Measurements from ENCODE around the gene TOM1. TPM values are rescaled to one million over a fixed set of nuclear protein-coding genes. Genes with fewer than 3 reads are reported as not detected.
A peak's percentile ranks its signal among the peaks of the same experiment; 100 is the strongest.

The TOM1 gene
- total RNA-seq, 4 donors from 2014 or later: 56.3 to 183 (median 104) TPM

DNA sequence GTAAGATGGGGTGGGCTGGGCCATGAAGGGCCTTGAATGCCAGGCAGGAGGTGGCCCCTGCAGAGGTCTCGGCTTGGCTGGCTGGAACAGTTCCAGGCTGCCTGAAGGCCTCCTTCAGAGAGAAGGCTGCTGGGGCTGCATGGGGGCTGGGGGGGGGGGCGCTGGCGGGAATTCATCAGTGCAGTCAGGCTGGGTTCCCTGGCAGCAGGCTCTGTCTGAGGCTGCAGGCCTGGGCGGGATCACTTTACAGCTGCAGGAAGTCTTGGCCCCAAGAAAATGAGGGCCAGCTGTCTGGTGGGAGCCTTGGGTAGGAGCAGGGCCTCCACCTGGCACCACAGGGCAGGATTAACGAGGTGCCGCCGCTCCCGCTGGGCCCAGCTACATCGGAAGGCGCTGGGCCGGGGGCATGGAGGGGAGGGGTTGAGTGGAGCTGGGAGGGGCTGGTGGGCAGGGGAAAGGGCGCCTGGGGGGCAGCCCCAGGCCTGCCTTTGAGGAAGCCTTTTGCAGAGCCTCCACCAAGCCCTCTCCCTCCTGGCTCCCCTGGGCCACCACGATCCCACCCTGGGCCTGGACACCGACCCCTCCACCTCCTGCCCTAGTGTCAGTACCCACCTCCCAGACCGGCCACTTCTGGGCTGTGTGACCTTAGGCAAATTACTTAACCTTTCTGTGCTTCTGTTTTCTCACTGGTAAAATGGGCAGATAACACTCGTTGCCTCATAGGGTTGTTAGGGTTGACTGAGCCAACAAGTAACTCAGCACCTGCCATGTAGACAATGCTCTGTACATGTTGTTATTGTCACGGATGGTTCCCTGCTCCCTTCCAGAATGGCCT is 50.2 kb downstream of the TOM1 start:
- Histone ChIP-seq H3K4me3 (no peak overlapping the region), H3K27me3 (no peaks in the 10 kb centered on the region), H3K27ac (peak overlapping the region; percentile 46 to 87 (median 72)), H3K36me3 (no peaks in the 10 kb centered on the region), H3K4me1 (peaks cover 8 to 25% (median 19%) of the 10 kb centered on the region in 4 donors), H3K9me3 (no peaks in the 10 kb centered on the region)
- TF ChIP-seq EP300 (IDR thresholded peaks at IDR 0.05; ENCODE audit: low read depth) (no peak), POLR2AphosphoS5 (IDR thresholded peaks at IDR 0.05) (no peak)
- 70% methylated on average over 15 of the region's 17 CpGs; no CpG with 5 or more reads in 1 of the 2 donors for WGBS, 2 donors (ENCODE audit: low coverage in 1 of 2)
- in situ Hi-C loops (cut with MboI; ENCODE audit: low pct_ligation_motif_present in 1 of 4, low pct_unique_long_range_greater_than_20kb in 1 of 4, low sequenced_read_pairs in 3 of 4): loop anchor here in 3 of 4 donors (5.0 to 10.0 kb wide), 4 partner anchors 55 to 775 kb away; partner anchors contain the start of gene MCM5 (in 1 of the 3)
- intact Hi-C loops (cut with DNase I; ENCODE audit: low total_unique reads): loop anchor here (10.0 kb wide), 1 partner anchor 235 kb away; no protein-coding TSS in a partner anchor
- no peak for DNase-seq

DNA sequence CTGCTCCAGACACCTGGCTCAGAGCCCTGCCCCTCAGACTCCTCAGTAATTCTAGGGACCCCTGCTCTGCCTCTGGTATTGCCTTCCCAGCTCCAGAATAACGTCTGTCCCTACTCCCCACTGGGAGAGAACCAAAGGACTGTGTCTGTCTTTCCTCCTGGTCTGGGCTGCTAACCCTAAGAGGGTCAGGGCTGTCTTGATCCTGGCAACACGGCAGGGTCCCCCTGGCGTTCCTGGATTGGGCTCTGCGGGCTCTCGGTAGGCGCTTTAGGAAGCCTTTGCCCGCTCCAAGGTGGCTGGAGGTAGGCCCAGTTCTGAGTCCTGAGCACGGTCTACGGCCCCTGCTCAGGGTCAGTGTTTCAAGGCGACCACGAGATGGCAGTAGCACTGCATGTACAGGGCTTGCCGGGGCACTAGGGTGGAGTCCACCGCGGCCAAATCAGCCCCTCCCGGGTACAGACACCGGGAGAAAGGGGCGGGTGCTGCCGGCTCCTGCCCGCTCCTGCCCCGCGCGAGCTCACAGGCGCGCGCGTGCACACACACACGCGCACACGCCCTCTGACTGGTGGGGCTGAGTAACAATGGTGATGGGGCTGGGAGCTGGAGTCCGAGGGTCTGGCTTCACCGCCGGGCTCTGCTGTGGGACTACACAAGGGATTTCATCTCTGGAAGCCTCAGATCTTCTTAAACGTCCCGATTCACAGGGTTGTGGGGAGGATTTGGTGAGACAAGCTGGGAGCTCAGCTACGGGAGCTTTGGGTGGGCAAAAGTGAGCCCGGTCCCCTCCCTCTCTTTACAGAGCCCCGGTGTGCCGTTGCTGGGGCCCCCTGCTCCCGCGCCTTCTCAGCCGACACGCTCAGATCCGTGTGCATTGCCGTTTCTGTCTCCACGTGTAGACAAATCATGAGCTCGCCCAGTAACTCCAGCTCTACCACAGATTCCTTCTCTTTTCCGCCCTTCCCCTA is 51.1 kb downstream of the TOM1 start:
- H3K9me3 ChIP-seq: no peaks in the 10 kb centered on the region
- peak overlapping the region; percentile 29 to 58 (median 41) for H3K4me3 ChIP-seq
- DNase-seq: peak; percentile 95
- intact Hi-C loops (cut with DNase I; ENCODE audit: low total_unique reads): no loop called here
- H3K27ac ChIP-seq: peak overlapping the region; percentile 62 to 87 (median 79)
- peaks cover 8 to 25% (median 19%) of the 10 kb centered on the region in 4 donors for H3K4me1 ChIP-seq
- H3K36me3 ChIP-seq: no peaks in the 10 kb centered on the region
- TF ChIP-seq, protein P1, sequence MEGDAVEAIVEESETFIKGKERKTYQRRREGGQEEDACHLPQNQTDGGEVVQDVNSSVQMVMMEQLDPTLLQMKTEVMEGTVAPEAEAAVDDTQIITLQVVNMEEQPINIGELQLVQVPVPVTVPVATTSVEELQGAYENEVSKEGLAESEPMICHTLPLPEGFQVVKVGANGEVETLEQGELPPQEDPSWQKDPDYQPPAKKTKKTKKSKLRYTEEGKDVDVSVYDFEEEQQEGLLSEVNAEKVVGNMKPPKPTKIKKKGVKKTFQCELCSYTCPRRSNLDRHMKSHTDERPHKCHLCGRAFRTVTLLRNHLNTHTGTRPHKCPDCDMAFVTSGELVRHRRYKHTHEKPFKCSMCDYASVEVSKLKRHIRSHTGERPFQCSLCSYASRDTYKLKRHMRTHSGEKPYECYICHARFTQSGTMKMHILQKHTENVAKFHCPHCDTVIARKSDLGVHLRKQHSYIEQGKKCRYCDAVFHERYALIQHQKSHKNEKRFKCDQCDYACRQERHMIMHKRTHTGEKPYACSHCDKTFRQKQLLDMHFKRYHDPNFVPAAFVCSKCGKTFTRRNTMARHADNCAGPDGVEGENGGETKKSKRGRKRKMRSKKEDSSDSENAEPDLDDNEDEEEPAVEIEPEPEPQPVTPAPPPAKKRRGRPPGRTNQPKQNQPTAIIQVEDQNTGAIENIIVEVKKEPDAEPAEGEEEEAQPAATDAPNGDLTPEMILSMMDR (IDR thresholded peaks at IDR 0.05): peak; percentile 84 to 97 (median 87)
- TF ChIP-seq POLR2A (IDR thresholded peaks at IDR 0.05) (peak; percentile 32), EP300 (IDR thresholded peaks at IDR 0.05; ENCODE audit: low read depth) (no peak), POLR2AphosphoS5 (IDR thresholded peaks at IDR 0.05) (peak; percentile 43 to 55 (median 53))
- 1 to 40% methylated on average over 1 to 28 of the region's 47 CpGs for WGBS, 2 donors (ENCODE audit: low coverage in 1 of 2)
- no peaks in the 10 kb centered on the region for H3K27me3 ChIP-seq
- in situ Hi-C loops (cut with MboI; ENCODE audit: low pct_ligation_motif_present in 1 of 4, low pct_unique_long_range_greater_than_20kb in 1 of 4, low sequenced_read_pairs in 3 of 4): loop anchor here in 2 of 4 donors (5.0 to 10.0 kb wide), 4 partner anchors 54 to 774 kb away; partner anchors contain the start of gene MCM5 (in 1 of the 2)

DNA sequence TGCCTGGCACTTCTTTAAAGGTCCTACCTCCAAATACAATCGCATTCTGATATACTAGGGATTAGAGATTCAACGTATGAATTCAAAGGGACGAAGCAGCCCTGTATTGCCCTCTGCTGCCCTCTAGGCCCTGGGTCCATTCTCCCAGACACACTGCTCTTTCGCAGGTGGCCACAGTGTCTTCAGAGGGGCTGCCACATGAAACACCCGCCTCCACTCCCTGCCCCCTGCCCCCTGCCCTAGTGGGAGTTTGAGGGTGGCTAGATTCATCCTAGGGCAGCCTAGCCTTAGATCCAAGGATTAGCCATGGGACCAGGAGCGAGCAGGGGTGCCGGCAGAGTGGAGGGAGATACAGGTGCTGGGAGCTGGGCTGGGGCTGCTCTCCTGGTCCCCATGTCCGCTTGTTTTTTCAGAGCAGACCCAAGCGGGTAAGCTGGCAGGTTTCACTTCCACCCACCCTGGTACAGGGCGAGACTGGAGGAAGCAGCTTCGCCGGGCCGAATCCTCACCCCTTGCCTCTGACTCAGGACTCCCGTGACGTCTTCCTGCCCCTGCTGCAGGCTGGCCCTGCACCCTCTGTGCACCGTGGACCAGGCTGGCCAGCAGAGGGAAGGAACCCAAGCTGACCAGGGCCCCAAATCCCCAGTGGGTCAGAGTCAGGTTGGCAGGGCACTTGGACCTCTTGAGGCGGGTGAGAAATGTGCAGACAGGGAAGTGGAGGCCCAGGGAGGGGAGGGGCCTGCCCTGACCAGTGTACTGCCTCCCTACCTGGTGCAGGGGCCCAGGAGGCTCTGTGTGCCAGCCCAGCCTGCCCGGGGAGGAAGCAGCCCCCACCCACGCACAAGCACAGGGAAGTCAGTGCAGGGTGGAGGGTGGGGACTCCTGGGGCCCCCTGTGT is 52.8 kb downstream of the TOM1 start:
- Histone ChIP-seq H3K27me3 (no peaks in the 10 kb centered on the region), H3K4me1 (peaks cover 8 to 25% (median 19%) of the 10 kb centered on the region in 4 donors), H3K36me3 (no peaks in the 10 kb centered on the region), H3K9me3 (no peaks in the 10 kb centered on the region), H3K4me3 (no peak overlapping the region), H3K27ac (peak overlapping the region; percentile 56 to 87 (median 72))
- intact Hi-C loops (cut with DNase I; ENCODE audit: low total_unique reads) (no loop called here), in situ Hi-C loops (cut with MboI; ENCODE audit: low pct_ligation_motif_present in 1 of 4, low pct_unique_long_range_greater_than_20kb in 1 of 4, low sequenced_read_pairs in 3 of 4) (loop anchor here in 2 of 4 donors (5.0 to 10.0 kb wide), 4 partner anchors 52 to 772 kb away; partner anchors contain the start of gene MCM5 (in 1 of the 2))
- TF ChIP-seq EP300 (IDR thresholded peaks at IDR 0.05; ENCODE audit: low read depth): no peak
- peak in 1 of 3 donors; percentile 25 for TF ChIP-seq POLR2AphosphoS5 (IDR thresholded peaks at IDR 0.05)
- peak; percentile 8 for TF ChIP-seq POLR2A (IDR thresholded peaks at IDR 0.05)
- TF ChIP-seq, protein P1 (IDR thresholded peaks at IDR 0.05): peak in 3 of 5 experiments; percentile 2 to 14 (median 4)
- 54% methylated on average over 16 of the region's 19 CpGs; no CpG with 5 or more reads in 1 of the 2 donors for WGBS, 2 donors (ENCODE audit: low coverage in 1 of 2)
- peak; percentile 80 for DNase-seq

Measured in transverse colon (tissue), 4 donors.